GM19351 (cell line): ENCODE data around the gene EXD3.
"Not testable (repeated sequence)": the region's sequence is repeated elsewhere in the genome, so short reads cannot be mapped to it uniquely, and the experiment has no call there.

Source experiments
- ATAC-seq: cut with Tn5 transposase; IDR thresholded peaks from one replicate; pipeline ENCODE4 v1.9.1; 2021; ENCODE audit warnings: mild to moderate bottlenecking, moderate library complexity; ENCODE audit not compliant: unreplicated experiment

Gene EXD3

DNA sequence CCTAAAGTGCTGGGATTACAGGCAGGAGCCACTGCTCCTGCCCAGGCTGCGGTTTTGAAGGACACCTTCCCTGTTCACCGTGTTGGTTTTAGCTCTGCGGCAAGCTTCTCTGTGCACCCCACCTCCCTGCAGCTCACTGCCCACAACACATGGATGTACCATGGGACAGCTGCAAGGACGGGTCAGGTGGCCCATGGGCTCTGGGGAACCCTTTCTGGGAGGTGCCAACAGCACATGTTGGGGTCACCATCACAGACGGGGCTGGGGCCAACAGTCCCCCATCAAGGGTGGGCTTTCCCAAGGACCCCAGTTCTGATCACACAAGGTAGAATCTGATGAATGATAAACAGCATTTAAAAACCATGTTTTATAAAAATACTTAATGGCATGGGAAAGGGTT, 7.5 kb downstream of the EXD3 start:
- no peak for ATAC-seq

DNA sequence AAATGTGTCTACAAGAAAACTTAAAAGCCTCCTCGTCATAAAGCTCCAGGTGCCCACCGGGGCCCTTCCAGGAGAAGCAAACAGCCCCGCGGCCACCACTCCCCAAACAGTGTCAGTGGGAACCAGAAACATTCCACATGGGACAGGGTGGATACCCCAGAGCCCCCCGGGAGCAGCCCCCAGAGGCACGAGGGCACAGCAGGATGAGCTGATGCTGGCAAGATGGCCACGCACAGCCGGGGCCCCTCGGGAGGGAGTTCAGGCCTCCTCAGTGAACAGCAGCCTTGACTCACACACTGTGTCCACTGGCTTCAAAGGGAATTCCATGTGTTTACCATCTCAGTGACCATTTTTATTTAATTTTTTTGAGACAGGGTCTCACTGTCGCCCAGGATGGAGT, 10.5 kb downstream of the EXD3 start:
- no peak for ATAC-seq

DNA sequence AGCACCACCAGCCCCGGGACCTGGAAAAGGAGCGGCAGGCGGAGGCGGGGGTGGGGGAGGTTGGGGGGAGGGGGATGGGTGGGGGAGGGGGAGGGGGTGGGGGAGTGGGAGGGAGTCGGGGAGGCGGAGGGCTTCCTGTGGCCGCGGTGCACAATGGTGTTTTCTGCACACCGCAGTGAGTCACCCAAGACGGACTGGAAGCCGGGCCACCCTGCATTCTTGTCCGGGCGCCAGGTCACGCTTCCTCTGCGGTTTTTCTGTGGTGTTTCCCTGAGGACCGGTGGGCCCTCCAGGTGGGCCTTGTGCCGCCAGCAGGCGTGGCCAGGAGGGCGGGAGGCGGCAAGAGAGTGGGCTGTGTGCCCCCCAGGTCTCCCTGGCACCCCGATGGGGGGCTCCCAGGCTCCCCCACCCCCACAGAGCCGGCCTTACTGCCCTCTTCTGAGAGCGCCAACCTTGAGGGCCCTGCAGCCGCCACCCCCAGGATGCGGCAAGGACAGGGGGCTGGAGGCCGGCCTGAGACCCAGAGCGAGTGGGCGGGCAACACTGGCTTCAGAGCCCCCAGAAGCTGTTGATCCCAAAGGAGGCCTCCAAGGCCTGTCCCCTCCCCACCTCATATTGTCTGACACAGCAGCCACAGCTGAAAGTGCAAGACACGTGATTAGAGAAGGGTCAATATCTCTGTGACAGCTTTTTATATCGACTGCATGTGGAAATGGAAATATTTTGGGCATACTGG, 11.1 kb downstream of the EXD3 start:
- no peak for ATAC-seq

DNA sequence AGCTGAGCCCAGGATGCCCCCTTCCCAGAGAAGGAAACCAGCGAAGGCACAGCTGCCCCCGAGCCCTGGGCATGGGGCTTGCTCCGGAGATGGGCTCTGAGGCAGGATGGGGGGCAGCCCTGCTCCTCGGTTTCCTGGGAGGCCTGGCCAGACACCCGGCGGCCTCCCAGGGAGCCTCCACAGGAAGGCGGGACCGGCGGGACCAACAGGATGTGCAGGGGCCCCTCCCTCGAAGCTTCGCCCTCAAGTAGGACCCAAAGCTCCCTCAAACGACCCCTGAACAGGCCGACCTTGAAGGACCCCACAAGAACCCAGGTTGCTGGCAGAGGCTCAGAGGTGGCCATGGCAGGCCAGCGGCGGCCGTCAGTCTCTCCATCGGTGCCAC, 11.7 kb downstream of the EXD3 start:
- no peak for ATAC-seq

DNA sequence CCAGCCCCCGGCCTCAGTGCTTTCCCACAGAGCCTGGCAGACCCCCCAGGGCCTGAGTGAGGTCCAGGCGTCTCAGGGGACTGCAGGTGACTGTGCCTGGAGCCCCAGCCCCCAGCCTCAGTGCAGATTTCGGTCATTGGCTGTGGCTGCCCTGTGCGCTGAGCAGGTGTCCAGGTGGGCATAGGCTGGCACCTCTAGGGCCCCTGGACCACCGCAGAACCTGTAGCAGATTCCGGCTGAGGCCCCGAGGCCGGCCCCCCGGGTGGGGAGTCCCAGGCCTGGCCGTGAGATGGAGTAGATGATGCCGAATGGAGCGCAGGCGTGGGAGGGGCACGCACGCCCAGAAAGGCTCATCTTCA, 12.1 kb downstream of the EXD3 start:
- no peak for ATAC-seq

DNA sequence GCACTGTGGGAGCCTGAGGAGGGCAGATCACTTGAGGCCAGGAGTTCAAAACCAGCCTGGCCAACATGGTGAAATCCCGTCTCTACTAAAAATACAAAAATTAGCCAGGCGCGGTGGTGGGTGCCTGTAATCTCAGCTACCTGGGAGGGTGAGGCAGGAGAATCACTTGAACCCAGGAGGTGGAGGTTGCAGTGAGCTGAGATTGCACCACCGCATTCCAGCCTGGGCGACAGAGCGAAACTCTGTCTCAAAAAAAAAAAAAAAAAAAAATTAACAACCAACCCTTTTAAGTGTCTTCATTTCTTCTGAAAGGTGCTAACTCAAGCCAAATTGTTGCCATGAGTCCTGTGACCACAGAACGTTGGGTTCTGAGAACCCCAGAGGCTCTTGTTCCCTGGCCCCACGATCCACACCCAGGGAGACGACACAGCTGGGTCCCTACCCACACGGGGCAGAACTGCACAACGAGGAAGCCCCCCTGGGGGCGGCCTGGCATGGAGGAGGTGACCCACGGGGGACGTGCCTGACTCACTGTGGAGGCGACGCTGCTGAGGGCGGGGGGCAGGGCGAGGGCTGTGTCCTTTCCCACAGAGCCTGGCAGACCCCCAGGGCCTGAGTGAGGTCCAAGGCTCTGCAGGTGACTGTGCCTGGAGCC, 12.6 kb downstream of the EXD3 start:
- ATAC-seq, result not testable (repeated sequence)

DNA sequence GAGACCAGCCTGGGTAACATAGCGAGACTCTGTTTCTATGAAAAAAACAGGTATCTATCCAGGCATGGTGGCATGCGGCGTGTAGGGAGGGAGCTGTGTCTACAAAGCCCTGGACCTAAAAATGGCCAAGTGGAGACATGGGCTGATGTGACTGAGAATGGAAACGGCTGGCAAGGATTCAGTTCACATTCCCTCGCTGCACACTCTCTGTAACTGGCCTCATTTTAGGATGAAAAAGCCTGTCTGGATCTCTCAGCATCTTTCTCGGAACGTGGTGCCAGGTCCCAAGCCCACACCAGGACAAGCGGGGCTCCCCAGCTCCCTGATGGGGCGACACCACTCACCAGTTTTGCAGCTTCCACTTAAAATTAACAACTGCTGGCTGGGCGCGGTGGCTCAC, 13.4 kb downstream of the EXD3 start:
- no peak for ATAC-seq

DNA sequence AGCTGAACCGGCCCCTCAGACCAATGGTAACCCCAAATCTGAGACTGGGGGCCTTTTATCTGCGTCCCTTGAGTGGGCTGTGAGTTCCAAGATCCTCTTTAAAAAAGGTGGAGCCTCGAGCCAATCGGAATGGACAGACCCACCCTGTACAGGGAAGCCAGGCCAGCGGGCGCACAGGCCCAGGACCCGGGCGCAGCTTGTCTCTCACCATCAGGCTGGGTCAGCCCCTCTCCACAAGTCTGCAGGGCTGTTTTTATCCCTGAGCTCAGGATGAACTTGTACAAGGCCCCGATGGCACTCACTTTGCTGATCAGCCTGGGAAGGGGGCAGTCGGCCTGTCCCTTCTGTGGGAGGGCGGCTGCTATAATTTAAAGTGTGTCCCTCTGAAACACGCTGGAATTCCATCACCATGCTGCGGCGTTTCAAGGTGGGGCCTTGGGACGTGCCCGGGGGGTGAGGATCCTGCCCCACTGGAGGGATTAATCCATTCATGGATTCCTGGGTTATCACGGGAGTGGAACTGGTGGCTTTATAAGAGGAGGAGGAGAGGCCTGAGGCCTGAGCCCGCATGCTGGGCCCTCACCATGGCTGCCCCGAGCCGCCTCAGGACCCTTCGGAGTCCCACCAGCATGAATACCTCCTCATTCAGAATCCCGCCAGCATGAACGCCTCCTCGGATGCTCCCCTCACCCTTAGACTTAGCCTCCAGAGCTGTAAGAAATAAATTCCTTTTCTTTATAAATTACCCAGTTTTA, 14.1 kb downstream of the EXD3 start:
- no peak for ATAC-seq

DNA sequence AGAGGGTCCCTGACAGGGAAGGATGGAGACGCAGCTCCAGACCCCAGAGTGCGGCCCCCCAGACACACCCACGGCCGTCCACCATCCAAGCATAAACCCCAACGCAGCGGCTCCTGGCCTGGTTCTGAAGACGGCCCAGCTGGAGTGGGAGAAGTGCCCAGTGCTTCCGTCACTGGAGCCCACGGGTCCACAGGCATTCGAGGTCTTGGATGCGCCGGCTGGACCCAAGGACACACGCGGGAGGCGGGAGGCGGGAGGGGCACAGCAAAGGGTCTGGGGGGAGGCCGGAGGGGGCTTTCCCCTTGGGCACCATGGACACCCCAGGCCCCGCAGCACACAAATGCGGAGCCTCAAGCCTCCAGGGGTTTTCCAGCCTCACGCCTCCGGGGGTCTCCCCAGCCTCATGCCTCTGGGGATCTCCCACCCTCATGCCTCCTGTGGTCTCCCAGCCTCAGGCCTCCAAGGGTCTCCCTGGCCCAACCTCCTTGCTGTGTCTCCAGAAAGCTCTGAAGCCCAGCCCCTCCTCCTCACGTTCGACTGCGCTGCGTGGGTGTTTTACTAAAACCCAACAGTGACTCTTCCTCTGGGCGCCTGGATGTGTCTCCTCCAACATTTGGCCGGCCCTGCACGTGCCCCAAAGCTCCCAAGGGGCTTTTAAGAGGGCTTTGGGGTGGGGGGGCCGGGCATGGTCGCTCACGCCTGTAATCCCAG, 15.2 kb downstream of the EXD3 start:
- ATAC-seq, result no peak

DNA sequence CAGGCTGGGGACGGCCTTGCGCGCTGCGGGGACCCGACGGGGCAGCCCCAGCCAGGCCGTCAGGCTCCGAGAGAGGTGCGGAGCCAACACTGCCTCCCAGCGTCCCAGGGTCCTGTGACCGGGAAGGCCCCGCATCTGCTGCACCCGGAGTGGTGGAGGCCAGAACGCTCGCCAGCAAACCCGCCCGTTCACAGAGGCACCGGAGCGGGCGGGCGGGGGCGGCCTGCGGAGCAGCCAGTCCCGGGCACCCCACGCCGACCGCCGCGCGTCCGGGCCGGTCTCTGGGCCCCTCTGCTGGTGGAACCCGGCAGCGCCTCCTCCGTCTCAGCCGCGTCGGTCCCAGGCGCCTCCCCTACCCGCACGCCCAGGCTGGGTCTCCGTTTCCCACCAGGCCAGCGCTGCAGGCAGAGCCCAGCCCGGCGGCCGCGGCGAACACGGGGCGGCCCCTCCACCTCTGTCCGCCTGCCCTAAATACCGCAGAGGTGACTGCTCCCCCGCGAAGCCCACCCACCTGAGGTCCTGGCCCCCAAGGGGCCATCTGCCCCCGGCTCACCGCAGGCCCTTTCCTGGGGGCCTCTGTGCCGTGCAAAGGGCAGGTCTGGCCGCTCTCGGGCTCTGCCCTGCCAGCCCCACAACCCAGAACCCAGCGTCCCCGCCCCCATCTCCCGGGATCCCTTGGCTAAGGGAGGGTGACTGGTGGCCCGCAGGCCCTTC, 15.9 kb downstream of the EXD3 start:
- no peak for ATAC-seq

DNA sequence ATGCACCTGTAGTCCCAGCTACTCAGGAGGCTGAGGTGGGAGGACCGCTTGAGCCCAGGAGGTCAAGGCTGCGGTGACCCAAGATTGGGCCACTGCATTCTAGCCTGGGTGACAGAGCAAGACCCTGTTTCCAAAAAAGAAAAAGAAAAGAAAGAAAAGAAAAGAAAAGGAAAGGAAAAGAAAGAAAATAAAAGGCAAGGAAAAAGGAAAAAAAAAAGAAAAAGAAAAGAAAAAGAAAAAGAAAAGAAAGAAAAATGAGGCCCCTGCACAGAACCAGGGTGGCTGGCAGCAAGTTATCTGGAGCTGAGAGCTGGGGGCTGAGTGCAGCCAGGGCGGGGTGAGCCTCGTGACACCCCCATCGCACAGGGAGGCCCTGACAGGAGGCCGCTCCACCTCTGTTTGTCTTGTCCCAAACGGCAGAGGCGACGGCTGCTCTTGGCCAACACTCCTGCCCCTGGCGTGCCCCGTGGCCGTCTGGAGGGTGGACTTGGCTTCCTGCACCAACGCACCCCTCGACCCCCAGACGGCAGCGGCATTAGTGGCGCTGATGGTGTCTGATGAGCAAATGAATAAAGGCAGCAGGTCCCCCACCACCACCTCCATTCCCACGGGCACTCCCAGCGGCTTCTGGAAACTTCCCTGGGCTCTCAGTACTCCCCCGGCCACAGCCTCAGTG, 16.7 kb downstream of the EXD3 start:
- ATAC-seq, result no peak

DNA sequence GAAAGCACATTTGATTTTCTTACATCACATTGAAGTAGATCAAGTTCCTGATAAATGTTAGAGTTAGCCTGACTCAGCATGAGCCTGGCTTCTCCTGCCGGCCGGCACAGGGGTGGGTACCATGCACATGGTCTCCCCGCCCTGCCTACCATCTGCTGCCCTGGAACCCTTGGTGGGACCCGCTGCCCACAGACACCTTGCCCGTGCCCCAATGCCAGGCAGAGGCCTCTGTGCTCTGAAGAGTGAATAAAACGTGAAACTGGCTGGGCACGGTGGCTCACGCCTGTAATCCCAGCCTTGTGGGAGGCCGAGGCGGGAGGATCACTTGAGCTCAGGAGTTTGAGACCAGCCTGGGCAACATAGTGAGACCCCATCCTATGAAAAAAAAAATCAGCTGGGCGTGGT, 17.3 kb downstream of the EXD3 start:
- no peak for ATAC-seq

DNA sequence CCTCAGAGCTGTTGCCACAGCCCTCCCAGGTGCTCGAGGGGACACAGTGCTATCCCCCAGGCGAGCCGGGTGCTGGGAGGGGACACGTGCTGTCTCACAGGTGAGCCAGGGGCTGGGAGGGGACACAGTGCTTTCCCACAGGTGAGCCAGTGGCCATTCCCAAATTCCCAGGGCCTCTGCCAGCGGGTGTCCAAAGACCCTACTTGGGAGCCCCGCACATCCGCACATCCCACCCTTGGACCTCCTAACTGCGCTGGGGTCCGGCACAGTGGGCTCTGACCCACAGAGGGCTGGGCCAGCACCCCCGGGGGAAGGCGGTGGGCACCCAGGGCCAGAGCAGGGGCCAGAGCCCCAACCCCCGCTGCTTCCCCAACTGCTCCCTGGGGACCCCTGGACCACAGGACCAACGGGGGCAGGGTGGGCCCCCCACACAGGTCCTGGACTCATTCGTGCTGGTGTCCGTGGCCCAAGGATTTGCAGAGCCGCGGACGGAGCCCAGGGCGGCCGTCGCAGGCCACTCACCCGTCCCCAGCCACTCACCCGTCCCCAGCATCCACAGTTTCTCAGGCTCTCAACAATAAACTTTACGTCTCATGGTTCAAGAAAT, 17.9 kb downstream of the EXD3 start:
- ATAC-seq, result no peak

DNA sequence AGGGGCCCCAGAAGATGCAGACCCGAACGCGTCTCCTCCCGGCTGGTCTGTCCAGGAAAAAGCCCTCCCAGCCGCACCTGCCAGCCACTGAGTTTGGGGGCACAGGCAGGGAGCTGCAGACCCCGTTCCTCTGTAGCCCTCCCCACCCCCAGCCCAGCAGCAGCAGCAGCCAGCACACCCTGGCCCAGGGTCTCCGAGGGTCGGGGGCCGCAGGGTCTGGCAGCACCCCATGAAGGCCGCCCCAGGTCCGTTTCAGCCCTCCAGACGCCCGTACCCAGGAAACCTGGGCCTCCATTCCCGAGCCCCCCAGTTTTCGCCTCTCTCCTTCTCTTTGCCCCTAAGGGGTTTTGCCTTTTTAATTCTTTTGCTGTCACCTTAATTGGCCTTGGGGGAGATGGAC, 19.7 kb downstream of the EXD3 start:
- no peak for ATAC-seq

DNA sequence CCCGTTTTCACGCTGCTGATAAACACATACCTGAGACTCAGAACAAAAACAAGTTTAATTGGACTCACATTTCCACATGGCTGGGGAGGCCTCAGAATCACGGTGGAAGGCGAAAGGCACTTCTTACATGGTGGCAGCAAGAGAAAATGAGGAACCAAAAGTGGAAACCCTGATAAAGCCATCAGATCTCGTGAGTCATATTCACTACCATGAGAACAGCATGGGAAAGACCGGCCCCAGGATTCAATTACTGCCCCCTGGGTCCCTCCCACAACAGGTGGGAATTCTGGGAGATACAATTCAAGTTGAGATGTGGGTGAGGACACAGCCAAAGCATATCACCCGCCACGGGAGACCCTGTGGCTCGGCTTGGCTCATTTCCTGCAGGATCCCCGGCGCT, 20.2 kb downstream of the EXD3 start:
- no peak for ATAC-seq

DNA sequence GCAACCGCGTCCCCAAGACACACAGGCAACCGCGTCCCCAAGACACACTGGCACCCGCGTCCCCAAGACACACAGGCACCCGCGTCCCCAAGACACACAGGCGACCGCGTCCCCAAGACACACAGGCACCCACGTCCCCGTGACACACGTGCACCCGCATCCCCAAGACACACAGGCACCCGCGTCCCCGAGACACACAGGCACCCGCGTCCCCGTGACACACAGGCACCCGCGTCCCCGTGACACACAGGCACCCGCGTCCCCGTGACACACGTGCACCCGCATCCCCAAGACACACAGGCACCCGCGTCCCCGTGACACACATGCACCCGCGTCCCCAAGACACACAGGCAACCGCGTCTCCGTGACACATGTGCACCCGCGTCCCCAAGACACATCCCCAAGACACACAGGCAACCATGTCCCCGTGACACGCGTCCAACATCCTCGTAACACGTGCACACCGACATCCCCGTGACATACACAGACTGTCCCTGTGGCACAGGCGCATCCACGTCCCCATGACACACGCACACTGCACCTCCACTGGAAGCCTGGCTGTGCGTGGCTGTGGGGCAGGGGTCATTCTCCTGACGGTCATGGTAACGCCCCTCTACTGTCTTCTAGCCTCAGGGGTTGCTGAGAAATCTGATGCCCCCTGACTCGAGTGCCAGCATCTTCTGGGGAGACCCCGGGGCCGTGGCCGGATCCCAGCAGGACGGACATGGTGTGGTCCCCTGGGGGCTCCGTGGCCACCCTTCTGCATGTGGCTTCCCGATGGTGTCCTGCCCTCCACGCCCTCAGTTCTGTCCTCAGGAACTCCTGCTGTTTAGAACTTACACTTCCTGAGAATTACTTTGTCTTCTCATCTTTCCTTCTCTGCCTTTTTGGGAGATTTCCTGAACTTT, 24.1 kb downstream of the EXD3 start:
- ATAC-seq, result no peak

DNA sequence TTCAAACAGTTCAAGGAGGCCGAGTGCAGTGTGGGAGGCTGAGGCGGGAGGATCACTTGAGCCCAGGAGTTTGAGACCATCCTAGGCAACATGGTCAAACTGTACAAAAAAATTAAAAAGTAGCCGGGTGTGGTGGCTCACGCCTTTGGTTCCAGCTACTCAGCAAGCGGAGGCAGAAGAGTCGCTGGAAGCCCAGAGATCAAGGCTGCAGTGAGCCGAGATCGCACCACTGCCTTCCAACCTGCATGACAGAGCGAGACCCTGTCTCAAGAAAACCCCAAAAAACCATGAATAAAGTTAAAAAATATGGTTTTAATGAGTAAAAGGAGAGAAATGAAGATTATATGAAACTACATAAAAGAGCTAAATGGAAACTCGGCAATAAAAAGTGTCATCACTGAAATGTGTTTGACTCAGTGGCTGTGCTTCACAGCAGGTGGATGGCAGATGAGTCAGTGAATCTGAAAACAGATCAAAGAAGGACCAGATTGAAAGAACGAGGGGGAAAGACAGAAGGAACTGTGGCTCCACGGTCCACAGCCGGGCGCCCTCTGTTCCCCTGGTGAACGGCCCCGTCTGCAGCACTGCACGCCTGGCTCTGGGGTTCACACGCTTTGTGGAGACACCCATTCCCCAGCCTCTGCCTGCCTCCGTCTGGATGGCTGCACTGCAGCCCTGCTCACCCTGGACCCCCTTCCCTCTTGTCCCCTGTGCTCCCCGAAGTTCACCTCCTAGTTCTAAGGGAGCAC, 25.1 kb downstream of the EXD3 start:
- no peak for ATAC-seq

DNA sequence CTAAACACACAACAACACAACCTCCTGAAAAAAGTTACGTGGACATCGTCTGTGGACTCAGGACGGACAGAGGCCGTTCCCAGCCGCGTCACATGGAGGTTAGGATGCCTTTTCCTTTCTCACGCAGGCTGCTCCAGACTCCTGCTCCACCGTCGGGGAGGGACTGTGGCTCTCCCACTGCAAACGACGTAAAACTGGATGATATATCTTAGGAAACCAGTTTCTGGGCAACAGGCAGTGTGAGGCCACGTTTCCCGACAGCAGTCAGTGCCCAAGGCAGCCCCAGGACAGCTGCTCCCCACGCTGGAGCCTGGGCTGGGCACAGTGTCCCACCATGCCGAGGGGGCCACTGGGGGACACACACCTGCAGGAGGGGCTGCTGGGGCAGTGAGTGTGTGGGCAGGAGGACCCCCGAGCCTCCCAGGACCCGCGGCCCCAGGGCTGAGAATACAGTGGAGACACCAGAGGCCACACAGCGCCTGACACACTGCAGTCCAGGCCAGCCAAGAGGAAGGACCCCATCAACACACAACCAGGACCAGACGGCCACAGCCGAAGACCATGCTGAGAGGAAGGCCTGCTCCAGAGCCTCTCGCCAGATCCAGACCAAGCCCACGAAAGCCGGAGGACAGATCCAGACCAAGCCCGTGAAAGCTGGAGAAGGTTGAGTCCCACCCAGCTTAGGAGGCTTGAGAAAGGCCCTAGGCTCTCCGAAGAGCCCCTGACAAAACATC, 26.2 kb downstream of the EXD3 start:
- ATAC-seq, result no peak
